Measurements from ENCODE around the gene PDCD4.

Gene PDCD4

DNA sequence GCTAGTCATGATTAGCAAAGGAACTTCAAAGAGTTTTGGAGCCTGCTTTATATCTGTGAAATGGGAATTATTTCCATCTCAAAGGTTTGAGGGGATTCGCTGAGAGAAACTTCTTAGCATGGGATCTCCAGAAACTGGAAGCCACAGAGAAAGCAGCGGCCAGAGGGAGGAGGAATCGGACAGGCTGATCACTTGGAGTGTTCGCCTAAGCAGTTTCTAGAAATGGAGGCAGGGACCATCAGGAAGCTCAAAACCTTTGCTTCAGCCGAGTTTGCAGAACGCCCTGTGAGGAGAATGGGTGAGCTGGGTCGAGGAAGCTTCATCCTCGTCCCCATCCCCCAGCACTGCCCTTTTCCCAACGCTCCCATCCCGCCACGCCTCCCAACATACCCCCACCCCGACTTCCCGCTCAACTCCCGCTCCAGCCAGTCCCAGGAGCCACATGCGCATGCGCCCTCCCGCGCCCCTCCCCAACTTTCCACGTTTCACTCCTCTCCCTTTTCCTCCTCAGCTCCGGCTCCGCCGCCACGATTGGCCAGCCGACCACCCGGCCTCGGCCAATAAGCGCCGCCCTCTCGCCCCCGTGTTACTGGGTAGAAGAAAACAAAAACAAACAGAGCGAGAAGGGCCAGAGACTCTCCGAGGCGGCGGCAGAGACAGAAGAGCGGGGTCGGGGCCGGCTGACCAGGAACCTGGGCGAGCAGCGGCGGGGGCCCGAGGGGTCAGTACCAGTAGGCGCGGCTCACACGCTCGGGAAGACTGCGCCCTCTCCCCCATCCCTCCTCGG is at the start of gene PDCD4:
Gene PDCD4 (plus strand): TSS at position 631 of the 787 bp plus-strand sequence. CDS start 4,100 bp downstream, outside the sequence.
- DNase-seq, result peak; percentile 90

DNA sequence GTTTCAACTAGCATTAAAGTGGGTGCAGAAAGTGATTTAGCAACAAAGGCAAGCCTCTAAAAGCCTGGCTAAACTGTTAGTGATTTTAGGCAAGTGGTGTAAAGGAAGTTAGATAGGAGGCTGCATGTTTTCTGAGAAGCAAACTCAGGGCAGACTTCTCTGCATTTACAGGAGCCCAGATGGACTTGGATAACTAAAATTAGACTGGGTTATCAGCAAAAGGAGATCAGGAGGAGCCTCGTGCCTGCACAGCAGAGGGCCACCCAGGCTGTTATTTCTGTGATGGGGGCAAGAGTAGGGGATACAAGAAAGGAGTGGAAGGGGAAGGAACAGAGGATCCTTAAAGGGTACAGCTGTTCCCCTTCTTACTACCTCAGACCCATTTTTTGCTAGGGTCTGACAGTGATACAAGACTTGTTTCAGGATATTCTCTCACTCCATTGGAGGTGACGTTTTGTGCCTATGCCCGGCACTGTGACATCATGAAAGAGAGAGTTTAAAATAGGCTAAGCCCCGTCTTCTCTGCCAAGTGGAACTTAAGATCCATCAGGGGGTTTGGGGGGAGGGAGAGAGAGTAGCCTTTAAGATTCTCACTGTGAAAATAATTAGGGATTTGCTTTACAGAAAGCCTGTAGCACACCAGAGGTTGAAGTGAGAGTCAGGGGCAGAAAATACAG is 49.6 kb upstream of the PDCD4 start:
- no peak for DNase-seq

DNA sequence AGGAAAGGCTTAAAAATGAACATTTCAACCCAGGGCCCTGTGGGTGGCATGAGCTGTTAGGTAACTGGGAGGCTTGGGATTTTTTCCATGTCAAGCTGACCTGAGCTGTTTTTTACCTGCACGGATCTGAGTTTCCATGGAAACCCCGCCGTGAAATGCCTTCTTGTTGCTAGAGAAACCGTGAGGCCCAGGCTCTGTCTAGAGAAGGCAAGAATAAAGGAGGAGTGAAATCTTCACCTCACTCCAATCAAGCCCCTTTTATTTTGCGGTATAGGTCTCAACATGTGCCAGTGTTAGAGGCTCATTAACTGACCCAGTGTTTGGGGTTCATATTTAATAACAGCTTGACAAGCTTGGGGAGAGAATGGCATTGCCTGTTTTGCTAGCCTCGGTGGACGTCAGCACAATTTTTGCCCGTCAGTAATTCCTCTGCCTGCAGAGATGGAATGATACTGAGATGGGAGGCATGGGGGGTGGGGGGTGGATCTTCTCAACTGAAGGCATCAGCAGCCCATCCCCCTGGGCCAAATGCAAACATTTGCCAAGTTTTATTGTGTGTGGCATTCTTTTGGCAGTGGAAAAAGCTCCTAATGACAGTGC is 48.9 kb upstream of the PDCD4 start:
- no peak for DNase-seq

DNA sequence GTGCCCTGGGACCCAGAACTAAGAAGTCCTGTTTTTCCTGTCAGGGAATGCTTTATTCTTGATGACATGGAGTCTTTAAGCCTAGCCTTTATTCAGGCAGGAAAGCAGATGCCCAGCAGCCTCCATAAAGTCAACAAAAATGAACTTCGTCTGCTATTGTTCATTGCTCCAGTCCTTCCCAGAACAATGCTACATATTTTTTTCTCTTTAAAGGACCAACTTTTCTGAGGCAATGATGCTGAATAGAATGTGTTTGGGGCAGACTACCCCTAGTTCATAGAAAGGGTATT is 47.6 kb upstream of the PDCD4 start:
- DNase-seq, result no peak

DNA sequence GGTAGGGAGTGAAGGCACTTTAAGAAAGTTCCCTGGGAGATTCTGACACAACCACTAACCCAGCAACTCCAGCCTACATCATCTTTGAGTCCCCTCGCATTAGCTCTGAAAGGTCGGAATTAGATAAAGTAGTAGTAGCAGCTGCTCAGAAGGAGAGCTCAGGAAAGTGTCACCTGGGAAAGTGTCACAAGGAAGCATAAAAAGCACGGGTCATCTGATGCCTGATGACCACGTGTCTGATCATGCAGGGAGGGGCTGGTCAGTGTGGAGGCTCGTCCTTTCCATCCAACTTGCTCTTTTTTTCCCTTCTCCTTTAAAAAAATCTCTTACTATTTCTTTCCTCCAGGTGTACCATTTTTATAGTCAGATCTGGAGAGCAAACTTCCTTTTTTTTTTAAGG is 47.1 kb upstream of the PDCD4 start:
- no peak for DNase-seq

DNA sequence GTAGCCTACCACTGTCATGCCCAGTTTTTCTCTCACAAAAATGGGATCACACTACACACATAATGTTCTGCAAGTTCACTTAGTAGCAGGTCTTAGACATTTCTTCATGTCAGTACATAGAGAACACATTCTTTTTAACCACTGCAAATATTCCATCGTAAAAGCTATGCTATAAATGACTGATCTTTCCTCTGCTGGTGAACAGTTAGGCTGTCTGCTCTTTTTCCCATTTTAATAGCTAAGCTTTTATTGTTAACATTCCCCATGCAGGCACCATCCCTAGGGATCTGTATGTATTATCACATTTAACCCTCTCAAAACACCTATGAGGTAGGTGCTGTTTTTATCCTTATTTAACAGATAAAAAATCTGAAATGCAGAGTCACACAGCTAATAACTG is 46.2 kb upstream of the PDCD4 start:
- DNase-seq, result no peak

DNA sequence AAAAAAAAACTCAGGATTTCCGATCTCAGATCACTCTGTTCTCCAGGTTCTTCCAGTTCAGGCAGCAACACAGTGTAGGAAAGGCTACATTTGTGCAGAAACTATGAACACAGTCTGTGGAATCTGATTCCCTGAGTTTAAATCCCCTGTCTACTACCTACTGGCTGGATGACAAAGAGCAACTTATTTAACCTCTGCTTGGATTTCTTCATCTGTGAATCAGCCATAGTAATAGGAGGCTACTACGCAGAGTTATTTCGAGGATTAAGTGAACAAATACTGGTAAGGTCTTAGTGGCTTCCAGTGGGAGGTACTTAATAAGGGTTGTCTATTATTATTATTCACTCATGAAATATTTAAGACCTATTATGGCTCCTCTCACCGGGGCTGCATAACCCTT is 44.3 kb upstream of the PDCD4 start:
- DNase-seq, result no peak

DNA sequence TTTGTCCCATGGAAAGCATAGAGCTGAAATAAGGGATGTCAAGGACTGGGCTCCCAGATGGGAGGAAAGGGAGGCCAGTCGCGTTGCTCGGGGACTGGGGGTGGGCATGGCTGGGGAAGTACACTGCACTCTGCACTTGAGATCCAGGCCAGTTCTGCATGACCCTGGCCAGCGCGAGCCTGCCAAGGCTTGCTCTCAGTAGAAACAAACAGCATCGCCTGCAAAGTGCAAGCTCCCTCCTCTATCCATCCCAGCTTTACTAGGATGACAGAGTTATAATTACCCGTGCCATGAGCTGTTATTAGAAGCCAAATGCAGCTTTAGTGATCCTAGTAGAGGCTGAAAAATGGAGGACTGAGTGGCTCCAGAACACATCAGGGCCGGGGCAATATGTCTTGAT is 43.9 kb upstream of the PDCD4 start:
- no peak for DNase-seq

DNA sequence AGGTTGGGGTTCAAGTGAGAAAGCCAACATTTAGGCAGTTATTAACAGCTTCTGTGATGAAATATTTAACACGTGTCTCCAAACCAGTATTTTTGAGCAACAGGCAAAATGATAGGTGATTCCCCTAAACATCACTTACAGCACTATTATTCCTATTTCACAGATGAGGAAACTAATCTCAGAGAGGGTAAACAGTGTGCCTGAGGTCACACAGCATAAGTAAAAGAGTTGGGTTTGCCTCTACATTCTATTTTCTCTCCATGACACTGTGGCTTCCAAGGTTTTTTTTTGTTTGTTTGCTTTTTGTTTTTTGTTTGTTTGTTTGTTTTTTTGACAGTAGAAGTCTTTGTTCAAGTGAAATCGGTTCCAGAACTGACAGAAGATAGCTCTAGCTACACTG is 43.2 kb upstream of the PDCD4 start:
- DNase-seq, result no peak

DNA sequence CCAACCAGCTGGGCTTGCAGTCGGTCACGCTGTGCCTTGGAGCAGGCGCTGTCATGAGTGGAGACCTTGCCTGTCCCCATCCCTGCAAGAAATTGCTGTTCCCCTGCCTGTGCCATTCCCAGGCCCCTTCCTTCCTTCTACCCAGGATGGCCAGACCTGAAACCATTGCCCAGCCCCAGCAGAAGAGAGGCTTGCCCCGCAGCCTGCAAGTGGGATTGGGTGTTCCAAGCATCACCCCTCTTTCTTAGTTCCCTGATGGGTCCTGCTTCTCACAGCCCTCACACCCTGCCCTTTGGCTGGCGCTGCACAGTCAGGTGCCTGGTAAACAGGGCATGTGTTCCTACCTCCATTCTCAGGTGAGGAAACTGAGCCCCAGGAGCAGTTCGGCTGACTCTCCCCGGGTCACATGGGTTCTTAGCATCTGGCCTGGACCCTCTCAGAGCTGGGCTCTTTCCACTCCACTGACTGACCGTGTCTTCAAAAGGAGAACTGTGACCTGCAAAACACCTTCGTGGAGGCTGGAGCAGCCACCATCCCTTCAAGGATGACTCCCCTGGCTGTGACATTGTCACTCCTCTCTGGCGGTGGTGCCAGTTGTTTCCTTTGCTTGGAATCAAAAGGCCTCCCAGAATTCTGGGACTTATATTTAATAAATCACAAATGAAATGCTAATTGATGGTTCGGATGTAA is 41.9 kb upstream of the PDCD4 start:
- no peak for DNase-seq

DNA sequence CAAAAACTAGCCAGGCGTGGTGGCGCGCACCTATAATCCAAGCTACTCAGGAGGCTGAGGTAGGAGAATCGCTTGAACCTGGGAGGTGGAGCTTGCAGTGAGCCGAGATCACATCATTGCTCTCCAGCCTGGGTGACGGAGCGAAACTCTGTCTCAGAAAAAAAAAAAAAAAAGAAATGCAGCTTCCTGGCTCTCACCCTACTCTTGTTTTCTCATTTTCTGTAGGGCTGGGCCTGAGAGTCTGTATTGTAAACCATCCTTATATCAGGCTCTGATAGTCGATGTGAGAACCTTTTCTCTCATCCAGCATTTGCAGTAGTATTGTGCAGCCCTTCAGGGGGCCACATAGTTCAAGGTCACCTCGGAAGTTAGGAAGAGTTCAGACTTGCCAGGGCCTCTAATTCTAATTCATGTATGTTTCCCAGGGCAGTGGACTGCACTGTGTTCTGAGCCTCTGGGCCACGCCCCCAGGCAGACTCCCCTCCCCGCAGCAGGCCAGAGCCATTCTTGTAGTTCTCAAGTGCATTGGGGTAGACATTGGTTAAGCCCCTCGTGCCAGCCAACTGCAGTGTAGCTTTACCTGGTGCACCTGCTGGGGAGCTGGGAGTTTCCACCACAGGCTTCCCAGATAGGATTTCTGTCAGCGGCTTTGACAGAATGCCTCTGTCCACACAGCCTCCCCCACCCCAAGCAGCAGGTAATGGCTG is 38.3 kb upstream of the PDCD4 start:
- DNase-seq, result no peak

DNA sequence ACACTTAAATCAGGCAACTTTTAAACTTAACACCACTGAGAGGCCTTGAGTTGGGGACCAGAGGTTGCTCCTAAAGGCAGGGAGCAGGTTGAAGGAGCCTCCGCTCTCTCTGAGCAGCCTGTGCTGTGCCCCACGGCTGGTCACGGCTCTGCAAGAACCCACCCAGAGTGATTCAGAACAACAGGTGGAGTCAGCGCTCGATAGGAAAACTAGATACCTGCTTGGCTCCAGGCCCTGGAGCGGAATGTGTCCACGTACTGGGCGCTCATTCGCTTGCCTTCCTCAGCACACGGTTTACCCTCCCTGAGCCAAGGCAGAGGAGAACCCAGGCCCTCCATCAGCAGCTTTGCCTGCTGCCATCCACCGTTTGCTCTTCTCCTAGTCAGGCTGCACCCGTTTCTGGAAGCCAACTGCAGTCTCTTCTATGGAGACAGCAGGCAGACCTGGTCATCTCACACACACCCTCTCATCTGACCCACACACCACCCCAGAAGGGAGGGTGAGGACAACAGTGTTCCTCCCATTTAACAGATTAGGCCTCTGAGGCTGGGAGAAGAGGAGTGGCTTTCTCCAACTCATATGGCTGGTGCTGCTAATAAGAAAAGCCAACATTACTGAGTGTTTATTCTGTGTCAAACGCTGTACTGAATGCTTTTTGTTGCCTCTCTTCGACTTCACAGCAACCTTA is 37.6 kb upstream of the PDCD4 start:
- no peak for DNase-seq

DNA sequence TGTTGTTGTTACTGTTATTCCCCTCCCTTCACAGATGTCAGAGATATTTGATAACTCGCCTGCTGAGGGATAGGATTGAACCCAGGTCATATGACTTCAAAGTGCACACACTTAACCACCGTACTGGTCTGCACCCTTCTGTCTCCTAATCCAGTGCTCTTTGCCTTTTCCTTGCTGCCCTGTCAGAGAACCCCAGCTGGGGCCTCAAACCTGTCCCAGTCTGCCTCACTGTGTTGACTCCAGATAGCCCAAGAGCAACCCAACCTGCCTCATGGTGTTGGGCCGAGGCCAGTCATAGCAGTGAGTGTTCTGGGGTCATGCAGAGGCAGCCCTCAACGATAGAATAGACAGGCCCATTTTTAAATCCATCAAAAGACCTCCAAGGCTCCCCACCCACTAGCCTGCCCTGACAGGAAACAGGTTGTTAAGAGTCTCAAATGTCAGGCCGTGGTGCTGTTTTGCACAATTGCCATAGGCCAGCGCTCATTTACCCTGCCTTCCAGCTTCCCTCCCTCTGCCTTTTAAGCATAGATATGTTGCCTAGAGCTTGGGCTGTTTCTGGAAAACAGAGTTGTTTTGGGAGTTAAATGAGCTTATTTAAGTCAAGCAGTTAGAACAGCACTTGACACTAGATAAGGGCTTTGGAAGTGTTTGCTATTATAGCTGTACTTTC is 37.0 kb upstream of the PDCD4 start:
- DNase-seq, result no peak

DNA sequence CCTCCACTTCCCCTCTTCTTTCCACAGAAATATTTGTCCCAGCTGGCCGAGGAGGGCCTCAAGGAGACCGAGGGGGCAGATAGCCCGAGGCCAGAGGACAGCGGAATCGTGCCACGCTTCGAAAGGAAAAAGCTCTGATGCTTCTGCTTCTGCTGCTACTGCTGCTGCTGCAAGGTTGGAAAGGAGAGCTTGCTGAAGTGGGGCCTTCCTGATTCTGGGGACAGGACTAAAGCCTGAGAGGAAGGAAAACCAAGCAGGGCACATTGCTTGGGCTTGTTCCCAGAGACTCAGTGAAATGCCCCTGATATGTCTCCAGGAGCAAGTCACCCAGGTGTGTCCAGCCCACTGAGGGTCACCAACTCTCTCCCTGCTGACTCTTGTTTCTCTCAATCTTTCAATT is 35.9 kb upstream of the PDCD4 start:
- DNase-seq, result no peak

DNA sequence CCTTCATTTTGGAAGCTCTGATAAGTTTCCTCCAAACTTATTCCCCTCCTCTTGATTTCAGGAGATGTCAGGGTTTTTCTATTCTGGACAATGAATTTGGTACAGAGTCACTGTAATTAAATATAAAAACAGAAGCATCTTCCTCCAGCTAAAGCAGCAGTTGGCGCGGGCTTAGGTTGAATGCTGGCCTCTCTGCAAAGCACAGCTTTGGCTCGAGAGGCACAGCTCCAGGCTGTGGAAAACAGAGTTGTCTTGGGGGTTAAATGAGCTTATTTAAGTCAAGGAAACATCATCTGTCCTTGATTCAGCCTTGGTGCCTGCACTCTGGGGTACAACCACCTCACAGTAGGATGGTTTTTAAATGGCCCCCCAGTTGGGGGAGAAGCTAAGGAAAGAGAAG is 35.0 kb upstream of the PDCD4 start:
- DNase-seq, result no peak

DNA sequence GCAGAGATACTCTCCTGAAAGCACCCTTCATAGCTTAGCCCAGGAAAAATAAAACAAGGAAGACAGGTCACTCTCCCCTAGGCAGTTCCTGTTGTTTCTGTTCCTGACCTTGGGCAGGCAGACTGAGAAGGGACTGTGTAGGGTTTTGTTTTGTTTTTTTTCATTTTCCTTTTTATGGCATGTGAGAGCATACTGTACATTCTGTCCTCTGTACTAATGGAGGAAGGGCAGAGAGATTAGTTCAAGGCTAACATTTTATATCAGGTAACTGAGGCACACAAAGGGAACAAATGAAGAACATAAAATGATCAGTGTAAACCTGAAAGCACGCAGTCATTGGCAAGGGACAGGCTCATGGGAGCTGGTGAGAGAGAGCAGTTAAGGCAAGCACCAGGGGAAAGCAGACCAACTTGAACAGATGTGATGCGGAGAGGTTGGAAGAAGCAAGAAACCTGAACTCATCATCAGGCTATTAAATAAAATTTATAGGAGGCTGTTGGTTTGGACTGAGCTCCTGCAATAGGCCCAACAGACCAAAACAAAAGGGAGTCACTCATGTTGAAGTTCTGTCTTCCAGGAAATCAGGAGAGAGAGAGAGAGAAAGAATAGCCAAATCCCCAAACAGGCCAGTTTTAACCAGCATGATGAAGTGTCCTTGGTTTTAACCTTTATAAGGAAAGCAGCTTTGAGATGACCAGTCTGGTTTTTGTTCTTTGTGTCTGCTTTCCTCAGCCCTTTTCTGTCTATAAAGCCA is 34.1 kb upstream of the PDCD4 start:
- DNase-seq, result no peak

DNA sequence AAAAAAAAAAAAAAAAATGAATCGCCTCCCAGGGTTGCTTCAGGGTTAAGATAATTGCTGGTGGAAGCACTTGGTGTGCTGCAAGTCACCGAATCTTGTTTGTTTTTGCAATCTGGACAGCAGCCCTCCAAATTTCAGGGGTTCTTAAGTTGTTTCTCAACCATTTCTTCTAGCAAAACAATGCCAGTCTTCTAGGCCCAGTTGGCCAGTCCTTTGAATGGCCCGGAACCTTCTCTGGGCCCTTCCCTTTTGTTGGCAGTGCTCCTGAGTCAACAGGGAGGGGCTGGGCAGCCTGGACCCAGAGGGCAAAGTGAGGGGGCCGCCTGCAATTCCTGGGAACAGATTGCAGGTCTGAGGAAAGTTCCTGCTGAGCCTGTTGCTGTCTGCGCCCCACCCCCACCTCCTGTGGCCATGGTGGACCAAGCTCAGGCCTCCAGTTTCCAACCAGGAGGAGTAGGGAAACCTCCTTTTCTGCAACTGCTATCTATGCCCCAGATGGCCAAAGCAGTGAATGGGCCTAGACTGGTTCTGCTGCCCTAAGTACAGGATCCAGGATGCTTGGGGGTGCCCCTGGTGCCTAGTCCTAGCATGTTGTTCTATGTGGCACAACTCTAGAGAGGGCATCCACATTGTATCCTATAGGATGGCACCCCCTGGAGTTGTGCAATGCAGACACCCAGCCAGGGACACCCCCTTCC is 31.4 kb upstream of the PDCD4 start:
- DNase-seq, result no peak

DNA sequence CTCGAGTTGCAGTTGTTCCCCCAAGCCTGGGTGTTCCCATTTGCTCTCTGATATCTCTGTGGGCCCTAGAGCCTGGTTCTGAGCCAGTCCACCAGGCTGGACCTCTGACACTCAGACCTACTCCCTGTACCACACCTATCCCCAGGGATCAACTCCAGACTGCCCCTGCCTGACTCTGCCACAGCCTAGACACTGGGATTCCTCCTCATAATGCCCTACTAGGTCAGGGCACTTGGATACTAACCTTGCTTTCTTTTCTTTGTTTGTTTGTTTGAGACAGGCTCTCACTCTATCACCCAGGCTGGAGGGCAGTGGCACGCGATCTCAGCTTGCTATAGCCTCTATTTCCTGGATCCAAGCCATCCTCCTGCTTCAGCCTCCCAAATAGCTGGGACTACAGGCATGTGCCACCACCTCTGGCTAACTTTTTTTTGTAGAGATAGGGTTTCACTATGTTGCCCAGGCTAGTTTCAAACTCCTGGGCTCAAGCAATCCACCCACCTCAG is 30.8 kb upstream of the PDCD4 start:
- DNase-seq, result no peak

DNA sequence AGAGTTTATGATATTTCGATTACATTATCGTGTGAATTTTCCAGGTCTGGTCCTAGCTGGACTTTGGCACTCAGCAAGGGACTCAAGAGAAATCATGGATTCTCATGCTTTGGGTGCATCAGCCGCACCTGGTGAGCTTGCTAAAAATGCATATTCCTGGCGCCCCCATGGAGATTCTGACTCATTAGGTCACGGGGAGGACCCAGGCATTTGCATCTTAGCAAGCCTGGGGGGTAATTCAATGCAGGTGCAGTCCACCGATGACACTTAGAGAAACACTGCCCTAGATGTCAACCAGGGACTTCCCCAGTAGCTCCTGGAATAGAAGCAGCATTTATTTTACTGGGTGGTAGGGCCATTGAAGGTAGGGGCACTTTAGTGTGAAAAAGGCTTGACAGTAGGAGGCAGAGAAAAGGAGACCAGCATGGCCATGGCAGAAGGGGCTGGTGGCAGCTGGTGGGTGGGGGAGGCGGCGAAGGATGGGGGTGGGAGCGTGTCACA is 29.9 kb upstream of the PDCD4 start:
- DNase-seq, result no peak

DNA sequence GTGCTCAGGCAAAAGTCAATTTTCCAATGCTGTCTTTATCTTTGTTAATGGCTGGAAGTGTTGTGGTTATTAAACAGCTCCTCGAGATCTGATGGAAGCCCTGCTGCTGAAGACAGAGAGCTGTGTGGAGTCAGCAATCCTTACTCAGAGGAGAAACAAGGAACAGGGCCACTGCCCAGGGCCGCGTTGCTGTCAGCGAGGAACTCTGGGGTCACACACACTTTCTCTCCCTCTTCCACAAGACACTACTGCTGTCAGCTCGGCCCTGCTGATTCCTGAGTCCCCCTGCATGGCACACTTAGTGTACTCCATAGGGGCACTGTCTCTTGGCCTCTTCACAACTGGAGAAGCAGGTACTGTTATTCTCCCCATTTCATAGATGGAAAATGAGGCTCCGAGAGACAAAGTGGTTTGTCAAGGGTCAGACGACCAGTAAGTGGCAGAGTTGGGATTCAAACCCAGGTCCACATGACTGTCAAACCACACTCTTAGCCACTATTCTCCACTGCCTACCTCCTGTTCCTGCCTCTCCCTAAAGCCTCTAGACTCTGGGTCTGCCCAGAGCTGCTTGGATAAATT is 29.3 kb upstream of the PDCD4 start:
- no peak for DNase-seq
